HepG2 (cell line): ENCODE results near the gene CDK7. TPM values are rescaled to one million over a fixed set of nuclear protein-coding genes. Genes with fewer than 3 reads are reported as not detected.

Source experiments
- CTCF ChIP-seq: sonication (generic); formaldehyde crosslinking; IDR thresholded peaks from 2 replicates; pipeline ENCODE4 v1.5.0; 2020; ENCODE audit warnings: mild to moderate bottlenecking, missing genetic modification reagents, moderate library complexity
- ETS1 ChIP-seq: sonication (generic); formaldehyde crosslinking; IDR thresholded peaks from 2 replicates; pipeline ENCODE4 v1.4.0; 2020; ENCODE audit warnings: missing genetic modification reagents
- GATAD1 ChIP-seq: IDR thresholded peaks from 2 replicates; pipeline ENCODE4 v1.6.1; 2016; ENCODE audit warnings: missing genetic modification reagents, missing compliant biosample characterization
- GRHL1 ChIP-seq: sonication (generic); formaldehyde crosslinking; conservative IDR thresholded peaks from 2 replicates; pipeline ENCODE4 v1.8.0; 2022; ENCODE audit warnings: missing genetic modification reagents
- IRX3 ChIP-seq: sonication (generic); formaldehyde crosslinking; IDR thresholded peaks from 2 replicates; pipeline ENCODE4 v1.8.1; 2023; ENCODE audit warnings: mild to moderate bottlenecking, low read depth, missing genetic modification reagents, borderline replicate concordance
- JUNB ChIP-seq: sonication (generic); formaldehyde crosslinking; IDR thresholded peaks from 2 replicates; pipeline ENCODE4 v1.8.0; 2022; ENCODE audit warnings: missing genetic modification reagents, mild to moderate bottlenecking, borderline replicate concordance
- POGK ChIP-seq: sonication (generic); formaldehyde crosslinking; conservative IDR thresholded peaks from 2 replicates; pipeline ENCODE4 v1.8.0; 2022; ENCODE audit warnings: mild to moderate bottlenecking, moderate library complexity, missing genetic modification reagents
- TCF7 ChIP-seq: sonication (generic); IDR thresholded peaks from 2 replicates; pipeline ENCODE4 v1.6.1; 2016; ENCODE audit warnings: antibody characterized with exemption, low read depth
- TFE3 ChIP-seq: IDR thresholded peaks from 2 replicates; pipeline ENCODE4 v1.6.1; 2016
- ZFP62 ChIP-seq: sonication (generic); formaldehyde crosslinking; IDR thresholded peaks from 2 replicates; pipeline ENCODE4 v1.4.0; 2020; ENCODE audit warnings: missing genetic modification reagents
- ZFX ChIP-seq: sonication (generic); formaldehyde crosslinking; IDR thresholded peaks from 2 replicates; pipeline ENCODE4 v1.4.0; 2020; ENCODE audit warnings: mild to moderate bottlenecking, low read depth, missing genetic modification reagents, moderate library complexity
- ZKSCAN1 ChIP-seq: fragments of 150-350 bp; IDR thresholded peaks from 2 replicates; pipeline ENCODE4 v1.6.1; 2014; ENCODE audit warnings: low read length
- ZNF580 ChIP-seq: IDR thresholded peaks from 2 replicates; pipeline ENCODE4 v1.6.1; 2016; ENCODE audit warnings: low read depth, borderline replicate concordance
- ZNF704 ChIP-seq: sonication (generic); formaldehyde crosslinking; IDR thresholded peaks from 2 replicates; pipeline ENCODE4 v1.8.1; 2023; ENCODE audit warnings: mild to moderate bottlenecking, inconsistent platforms, moderate library complexity, missing genetic modification reagents, borderline replicate concordance
- ZUFSP ChIP-seq: sonication (generic); formaldehyde crosslinking; IDR thresholded peaks from 2 replicates; pipeline ENCODE4 v1.9.0; 2021; ENCODE audit warnings: missing genetic modification reagents, mild to moderate bottlenecking, borderline replicate concordance
- polyA plus RNA-seq, 8 experiments: library from polyadenylated mRNA; depleted of rRNA in 3 of 8; stranded (reverse) in 7 of 8; unstranded in 1 of 8; fragments of >200 nt; fragmentation: Illumina TruSeq in 4 of 8; extraction: Trizol in 4 of 8; gene quantifications; 2 replicates each; pipeline versions ENCODE4 v1.2.1 to v1.2.3, GENCODE V29; 2011 to 2016; ENCODE audit warnings: low read depth in 4 of 8, missing spikeins in 1 of 8, mixed read lengths in 1 of 8; ENCODE audit not compliant: insufficient read depth in 1 of 8
- total RNA-seq, 5 experiments: library from RNA; depleted of rRNA; stranded (reverse); fragments of >200 nt; fragmentation: Illumina TruSeq; extraction: Trizol; gene quantifications; 2 replicates each; pipeline ENCODE4 v1.2.3, GENCODE V29; 2016; ENCODE audit warnings: low read depth in 1 of 5

Gene CDK7
- total and polyA plus RNA-seq, 2 of the 13 experiments (the other 11 are each of a cell fraction or from before 2014, with no cell fraction given) = 41.2 to 54.9 TPM

GRCh38 chr5:69189162-69190086, 45.3 kb upstream of the CDK7 start, which contains the start of gene CENPH (continued):
- TF ChIP-seq ZNF704 (CRISPR knock-in tag) (no peak), TCF7 (no peak), JUNB (CRISPR knock-in tag) (no peak), POGK (peak; percentile 75; the same call in 1 of the 2 replicates), TFE3 (CRISPR knock-in tag) (no peak), ETS1 (CRISPR knock-in tag) (no peak), ZFP62 (CRISPR knock-in tag) (0 out of 2 replicates have a peak, but pooled peaks have one; percentile 65), CTCF (no peak), IRX3 (CRISPR knock-in tag) (peak; percentile 79; the same call in 1 of the 2 replicates), ZKSCAN1 (no peak), GRHL1 (CRISPR knock-in tag) (no peak), ZNF580 (peak; percentile 69; the same call in 1 of the 2 replicates), GATAD1 (CRISPR knock-in tag) (peak; percentile 93), ZFX (peak; percentile 87), ZUFSP (CRISPR knock-in tag) (no peak)
